BE2C (cell line): ENCODE measurements around the gene MMP28.

Experiments
- DNase-seq: peaks from one replicate; pipeline ENCODE4 v3.0.0-alpha.2; 2020
- H3K27me3 ChIP-seq: fragments of 250-450 bp; sonication (Bioruptor Pico); 2 replicates; pipeline ENCODE4 v1.5.1; 2020; ENCODE audit warnings: mild to moderate bottlenecking
- H3K36me3 ChIP-seq: fragments of 250-450 bp; sonication (Bioruptor Pico); 2 replicates; pipeline ENCODE4 v1.5.1; 2020; ENCODE audit warnings: mild to moderate bottlenecking
- H3K4me1 ChIP-seq: fragments of 250-450 bp; sonication (Bioruptor Pico); 2 replicates; pipeline ENCODE4 v1.5.1; 2020
- H3K4me3 ChIP-seq: 2 replicates; pipeline ENCODE4 v1.5.1; 2011; ENCODE audit warnings: low read depth, low read length
- H3K9me3 ChIP-seq: fragments of 250-450 bp; sonication (Bioruptor Pico); 2 replicates; pipeline ENCODE4 v1.5.1; 2020
- TF ChIP-seq, protein P1 (sequence below): IDR thresholded peaks from 2 replicates; pipeline ENCODE4 v1.5.1; 2012; ENCODE audit warnings: mild to moderate bottlenecking, low read depth, low read length

MMP28 gene

DNA sequence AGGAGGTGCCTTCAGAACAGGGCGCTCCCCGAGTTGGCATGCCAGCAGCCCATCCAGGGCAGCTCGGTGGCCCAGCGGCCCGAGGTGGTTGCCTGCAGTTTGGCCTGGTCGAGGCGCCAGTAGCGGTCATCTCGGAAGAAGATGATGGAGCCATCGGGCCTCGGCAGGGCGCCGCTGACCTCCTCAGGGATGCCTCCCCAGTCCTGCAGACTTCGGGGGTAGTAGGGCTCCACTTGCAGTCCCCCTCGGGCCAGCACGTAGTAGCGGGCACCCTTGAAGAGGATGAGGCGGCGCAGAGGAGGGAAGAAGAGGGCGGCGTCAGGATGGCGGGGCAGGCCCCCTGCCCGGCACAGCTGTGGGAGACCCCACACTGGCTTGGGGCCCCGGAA is 29.0 kb downstream of the MMP28 start:
- H3K4me3 ChIP-seq: no peak overlapping the region
- DNase-seq: no peak
- no peaks in the 10 kb centered on the region for H3K27me3 ChIP-seq
- peaks cover 7% of the 10 kb centered on the region for H3K4me1 ChIP-seq
- H3K9me3 ChIP-seq: no peaks in the 10 kb centered on the region
- TF ChIP-seq, protein P1, sequence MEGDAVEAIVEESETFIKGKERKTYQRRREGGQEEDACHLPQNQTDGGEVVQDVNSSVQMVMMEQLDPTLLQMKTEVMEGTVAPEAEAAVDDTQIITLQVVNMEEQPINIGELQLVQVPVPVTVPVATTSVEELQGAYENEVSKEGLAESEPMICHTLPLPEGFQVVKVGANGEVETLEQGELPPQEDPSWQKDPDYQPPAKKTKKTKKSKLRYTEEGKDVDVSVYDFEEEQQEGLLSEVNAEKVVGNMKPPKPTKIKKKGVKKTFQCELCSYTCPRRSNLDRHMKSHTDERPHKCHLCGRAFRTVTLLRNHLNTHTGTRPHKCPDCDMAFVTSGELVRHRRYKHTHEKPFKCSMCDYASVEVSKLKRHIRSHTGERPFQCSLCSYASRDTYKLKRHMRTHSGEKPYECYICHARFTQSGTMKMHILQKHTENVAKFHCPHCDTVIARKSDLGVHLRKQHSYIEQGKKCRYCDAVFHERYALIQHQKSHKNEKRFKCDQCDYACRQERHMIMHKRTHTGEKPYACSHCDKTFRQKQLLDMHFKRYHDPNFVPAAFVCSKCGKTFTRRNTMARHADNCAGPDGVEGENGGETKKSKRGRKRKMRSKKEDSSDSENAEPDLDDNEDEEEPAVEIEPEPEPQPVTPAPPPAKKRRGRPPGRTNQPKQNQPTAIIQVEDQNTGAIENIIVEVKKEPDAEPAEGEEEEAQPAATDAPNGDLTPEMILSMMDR: no peak
- H3K36me3 ChIP-seq: no peaks in the 10 kb centered on the region

DNA sequence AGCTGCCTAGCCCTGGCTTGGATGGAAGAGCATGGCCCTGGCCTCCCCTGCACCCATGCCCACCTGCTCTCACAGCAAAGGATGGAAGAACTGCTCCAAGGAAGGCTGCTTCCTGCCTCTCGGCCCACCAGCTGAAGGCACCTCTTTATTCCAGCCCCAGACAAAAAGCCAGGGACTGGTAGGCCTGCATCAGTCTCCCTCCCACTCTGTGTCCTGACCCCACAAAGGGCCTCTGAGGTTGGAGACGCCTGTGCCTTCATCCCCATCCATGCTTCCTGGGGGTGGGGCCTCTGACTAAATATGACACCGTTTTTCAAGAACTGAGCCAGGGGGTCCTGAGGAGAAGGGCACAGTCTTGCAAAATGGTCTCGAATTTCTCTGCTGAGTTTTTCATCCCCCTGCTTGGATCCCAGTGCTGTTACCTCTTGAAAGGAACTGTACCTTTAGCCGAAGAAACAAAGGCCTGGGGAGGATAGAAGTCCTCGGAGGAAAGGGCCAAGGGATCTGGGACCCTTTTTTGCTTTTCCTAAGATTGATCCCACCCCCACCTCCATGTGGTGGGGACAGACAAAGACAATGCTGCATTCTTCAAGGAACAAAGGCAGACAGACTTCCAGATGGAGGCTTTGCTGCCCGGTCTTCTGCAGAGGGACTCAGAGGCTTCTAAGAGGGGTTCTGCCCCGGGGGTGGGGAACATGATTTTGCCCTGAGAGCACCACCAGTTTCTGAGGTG is 29.5 kb downstream of the MMP28 start:
- H3K4me3 ChIP-seq: no peak overlapping the region
- H3K4me1 ChIP-seq: peaks cover 7% of the 10 kb centered on the region
- no peaks in the 10 kb centered on the region for H3K36me3 ChIP-seq
- no peaks in the 10 kb centered on the region for H3K27me3 ChIP-seq
- no peaks in the 10 kb centered on the region for H3K9me3 ChIP-seq
- TF ChIP-seq, protein P1: no peak
- no peak for DNase-seq

DNA sequence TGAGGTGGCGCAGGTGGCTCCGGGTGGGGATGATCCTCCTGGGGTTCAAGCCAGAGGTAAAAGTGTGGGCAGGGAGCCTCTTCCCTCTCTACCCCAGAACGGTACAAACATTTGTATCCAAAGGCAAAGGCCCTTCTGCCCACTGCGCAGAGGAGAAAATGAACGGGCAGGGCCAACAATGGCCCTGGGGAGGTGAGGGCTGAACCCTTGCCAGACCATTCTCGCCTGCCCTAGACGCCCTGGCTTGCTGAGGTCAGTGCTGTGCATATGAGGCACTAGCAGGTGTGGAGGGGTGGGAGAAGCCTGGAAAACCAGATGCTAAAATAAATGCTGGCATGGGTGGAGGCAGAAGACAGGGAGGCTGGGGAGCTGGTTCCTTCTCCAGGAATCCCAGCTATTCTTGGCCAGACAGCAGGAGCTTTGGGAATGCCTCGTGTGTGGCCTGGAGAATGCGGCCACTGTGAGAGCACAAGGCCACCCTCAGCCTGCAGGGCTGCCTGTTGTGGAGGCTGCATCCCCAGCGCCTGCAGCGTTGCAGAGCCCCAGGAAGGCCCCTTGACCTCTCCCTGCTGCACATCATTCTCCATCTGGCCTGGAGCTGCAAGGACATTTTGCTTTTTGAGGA is 30.2 kb downstream of the MMP28 start:
- TF ChIP-seq, protein P1: no peak
- peaks cover 7% of the 10 kb centered on the region for H3K4me1 ChIP-seq
- no peaks in the 10 kb centered on the region for H3K9me3 ChIP-seq
- H3K36me3 ChIP-seq: no peaks in the 10 kb centered on the region
- H3K27me3 ChIP-seq: no peaks in the 10 kb centered on the region
- no peak for DNase-seq
- H3K4me3 ChIP-seq: peak overlapping the region; percentile 72

DNA sequence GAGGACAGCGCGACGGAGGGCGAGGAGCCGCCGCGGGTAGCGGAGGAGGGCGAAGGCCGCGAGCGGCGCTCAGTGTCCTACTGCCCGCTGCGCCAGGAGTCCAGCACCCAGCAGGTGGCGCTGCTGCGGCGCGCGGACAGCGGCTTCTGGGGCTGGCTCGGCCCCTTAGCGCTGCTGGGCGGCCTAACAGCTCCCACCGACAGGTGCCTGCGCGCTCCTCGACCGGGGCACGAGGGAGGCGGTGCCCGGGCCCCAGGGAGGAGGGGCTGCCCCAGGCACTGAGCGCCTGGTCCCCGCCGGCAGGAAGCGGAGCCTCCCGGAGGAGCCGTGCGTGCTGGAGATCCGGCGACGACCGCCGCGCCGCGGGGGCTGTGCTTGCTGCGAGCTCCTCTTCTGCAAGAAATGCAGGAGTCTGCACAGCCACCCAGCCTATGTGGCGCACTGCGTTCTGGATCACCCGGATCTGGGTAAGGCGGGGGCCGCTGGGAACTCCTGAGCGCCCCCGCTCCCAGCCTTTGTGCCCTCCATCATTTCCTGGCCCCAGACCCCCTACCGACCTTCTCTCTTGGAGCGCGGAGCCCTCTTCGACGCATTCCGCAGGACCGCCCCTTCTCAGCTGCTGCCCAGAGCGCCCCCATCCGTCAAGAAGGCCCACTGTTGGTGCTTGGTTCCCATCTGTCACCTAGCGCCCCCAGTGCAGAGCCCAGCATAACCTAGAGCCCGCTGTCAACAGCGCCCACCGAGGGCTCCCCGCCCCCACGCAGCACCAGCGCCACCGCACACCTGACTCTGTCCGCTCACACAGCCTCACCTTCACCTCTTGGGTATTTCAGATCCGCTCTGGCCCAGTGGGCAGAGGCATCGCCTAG is 31.1 kb downstream of the MMP28 start:
- Histone ChIP-seq H3K4me3 (peak overlapping the region; percentile 72), H3K9me3 (no peaks in the 10 kb centered on the region), H3K36me3 (no peaks in the 10 kb centered on the region), H3K27me3 (no peaks in the 10 kb centered on the region), H3K4me1 (peaks cover 7% of the 10 kb centered on the region)
- TF ChIP-seq, protein P1: peak; percentile 83
- DNase-seq: peak; percentile 95

DNA sequence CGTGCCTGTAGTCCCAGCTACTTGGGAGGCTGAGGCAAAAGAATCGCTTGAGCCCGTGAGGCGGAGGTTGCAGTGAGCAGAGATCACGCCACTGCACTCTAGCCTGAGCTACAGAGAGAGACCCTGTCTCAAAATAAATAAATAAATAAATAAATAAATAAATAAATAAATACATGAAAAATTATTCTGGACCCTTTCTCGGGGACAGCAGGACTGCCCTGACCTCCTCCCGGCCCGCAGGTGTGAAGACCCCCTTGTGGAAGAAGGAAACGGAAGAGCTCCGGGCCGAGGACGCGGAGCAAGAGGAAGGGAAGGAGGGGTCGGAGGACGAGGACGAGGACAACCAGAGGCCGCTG is 31.7 kb downstream of the MMP28 start:
- TF ChIP-seq, protein P1: no peak
- Histone ChIP-seq H3K9me3 (no peaks in the 10 kb centered on the region), H3K27me3 (no peaks in the 10 kb centered on the region), H3K4me3 (peak overlapping the region; percentile 72), H3K4me1 (peaks cover 7% of the 10 kb centered on the region), H3K36me3 (no peaks in the 10 kb centered on the region)
- DNase-seq: no peak
